ENCODE results near the gene XCL1.

- TF ChIP-seq CTCF (IDR thresholded peaks at IDR 0.05) = no peak
- TF ChIP-seq POLR2A (IDR thresholded peaks at IDR 0.05) = no peak
- no peak for TF ChIP-seq POLR2AphosphoS5 (IDR thresholded peaks at IDR 0.05)
These were observed 5.6 kb downstream of the XCL1 start for GRCh38 chr1:168581817-168582572.

Measured in gastroesophageal sphincter (tissue), 3 donors.